Pons (tissue), 1 donor: ENCODE measurements around the gene ENPP6.
A peak's percentile ranks its signal among the peaks of the same experiment; 100 is the strongest.
"Not testable (repeated sequence)": the region's sequence is repeated elsewhere in the genome, so short reads cannot be mapped to it uniquely, and the experiment has no call there.

Experiments used
- DNase-seq: peaks from one replicate; pipeline ENCODE4 v3.0.0-alpha.2; 2016; ENCODE audit warnings: low spot score

Gene ENPP6

DNA sequence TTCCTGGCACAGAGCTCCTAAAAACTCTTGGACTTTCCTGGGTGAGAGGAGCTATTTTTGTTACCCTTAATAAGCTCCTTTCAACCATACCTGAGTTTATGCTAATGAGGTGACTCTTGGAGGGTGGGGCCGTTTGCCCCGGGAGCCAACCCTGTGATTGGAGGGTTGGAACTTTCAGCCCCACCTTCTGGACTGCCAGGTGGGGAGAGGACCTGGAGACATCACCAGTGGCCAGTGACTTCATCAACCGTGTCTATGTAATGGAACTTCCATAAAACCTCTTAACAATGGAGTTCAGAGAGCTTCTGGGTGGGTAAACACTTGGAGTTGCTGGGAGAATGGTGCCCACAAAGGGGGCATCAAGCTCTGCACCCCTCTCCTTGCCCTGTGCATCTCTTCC, 17.9 kb upstream of the ENPP6 start:
- no peak for DNase-seq

DNA sequence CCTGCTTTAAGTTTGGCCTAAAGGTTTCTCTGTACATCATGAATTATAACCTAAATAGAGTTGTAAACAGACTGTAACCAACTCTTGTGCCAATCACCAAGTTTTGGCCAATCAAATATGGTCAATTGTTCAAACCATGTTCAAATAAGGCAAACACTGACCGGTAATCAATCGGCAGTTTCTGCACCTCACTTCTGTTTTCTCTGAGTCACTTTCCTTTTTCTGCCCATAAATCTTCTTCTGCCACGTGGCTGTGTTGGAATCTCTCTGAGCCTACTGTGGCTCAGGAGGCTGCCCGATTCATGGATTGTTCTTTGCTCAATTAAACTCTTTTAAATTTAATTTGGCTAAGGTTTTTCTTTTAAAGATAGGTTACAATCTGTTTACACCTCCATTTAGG, 16.5 kb upstream of the ENPP6 start:
- no peak for DNase-seq

DNA sequence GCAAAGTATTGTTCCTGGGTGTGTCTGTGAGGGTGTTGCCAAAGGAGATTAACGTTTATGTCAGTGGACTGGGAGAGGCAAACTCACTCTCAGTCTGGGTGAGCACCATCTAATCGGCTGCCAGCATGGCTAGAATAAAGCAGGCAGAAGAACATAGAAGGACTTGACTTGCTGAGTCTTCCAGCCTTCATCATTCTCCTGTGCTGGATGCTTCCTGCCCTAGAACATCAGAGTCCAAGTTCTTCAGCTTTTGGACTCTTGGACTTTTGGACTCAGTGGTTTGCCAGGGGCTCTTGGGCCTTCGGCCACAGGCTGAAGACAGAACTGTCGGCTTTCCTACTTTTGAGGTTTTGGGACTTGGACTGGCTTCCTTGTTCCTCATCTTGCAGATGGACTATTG, 15.3 kb upstream of the ENPP6 start:
- no peak for DNase-seq

DNA sequence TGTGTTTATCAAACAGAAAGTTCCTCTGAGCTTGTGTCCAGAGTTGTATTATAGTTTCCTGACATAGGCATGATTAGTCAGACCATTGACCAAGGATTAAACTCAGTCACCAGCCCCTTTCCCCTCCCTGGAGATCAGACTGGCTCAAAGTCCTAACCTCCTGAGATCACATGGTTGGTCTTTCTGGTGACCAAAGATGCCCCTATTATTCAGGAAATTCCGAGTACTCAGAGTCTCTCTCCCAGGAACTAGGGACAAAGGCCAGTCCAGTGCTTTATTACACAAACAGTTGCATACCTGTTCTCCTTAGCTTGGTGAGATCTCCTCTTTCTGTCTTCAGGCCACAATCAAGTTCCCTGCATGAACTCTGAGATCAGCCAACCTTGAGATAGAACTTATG, 14.5 kb upstream of the ENPP6 start:
- no peak for DNase-seq

DNA sequence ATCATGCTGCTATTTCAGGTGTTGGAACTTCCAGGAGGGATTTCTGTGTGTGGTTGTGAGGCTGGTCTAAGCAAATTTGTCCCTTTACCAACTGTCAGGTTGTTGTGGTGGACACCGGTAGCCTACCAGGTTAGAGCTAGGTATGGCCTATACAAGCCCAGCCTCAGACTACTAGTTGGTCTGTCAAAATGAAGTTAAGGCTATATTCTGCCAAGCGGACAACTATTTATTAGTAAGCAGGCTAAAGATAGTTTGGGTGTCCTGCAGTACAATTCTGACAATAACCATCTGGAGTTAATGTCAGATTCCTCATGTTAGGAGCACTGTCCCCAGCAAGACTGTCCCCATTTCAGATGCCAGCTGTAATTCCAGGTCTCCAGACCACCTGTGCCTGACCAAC, 13.9 kb upstream of the ENPP6 start:
- no peak for DNase-seq

DNA sequence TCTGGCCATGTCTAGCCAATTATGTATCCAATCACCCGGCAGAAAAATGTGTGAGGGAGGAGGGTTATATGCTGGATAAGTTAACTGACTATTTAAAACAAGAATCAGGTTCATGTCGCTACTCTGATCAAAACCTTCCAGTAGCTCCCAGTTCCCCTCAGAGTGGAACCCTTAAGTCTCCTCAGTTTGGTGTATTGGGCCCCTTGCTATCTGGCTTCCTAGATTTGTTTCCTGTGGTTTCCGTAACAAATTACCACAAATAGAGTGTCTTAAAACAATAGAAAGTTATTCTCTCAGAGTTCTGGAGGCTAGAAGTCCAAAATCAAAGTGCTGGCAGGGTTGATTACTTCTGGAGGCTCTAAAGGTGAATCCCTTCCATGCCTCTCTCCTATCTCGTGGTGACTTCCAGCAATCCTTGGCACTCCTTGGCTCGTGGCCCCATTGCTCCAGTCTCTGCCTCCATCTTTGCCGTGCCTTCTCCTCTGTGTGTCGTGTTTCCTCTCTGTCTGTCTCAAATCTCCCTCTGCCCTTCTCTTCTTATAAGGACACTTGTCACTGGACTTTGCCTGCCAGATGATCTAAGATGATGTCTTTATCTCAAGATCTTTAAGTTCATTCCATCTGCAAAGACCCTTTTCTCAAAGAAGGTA, 10.5 kb upstream of the ENPP6 start:
- no peak for DNase-seq

DNA sequence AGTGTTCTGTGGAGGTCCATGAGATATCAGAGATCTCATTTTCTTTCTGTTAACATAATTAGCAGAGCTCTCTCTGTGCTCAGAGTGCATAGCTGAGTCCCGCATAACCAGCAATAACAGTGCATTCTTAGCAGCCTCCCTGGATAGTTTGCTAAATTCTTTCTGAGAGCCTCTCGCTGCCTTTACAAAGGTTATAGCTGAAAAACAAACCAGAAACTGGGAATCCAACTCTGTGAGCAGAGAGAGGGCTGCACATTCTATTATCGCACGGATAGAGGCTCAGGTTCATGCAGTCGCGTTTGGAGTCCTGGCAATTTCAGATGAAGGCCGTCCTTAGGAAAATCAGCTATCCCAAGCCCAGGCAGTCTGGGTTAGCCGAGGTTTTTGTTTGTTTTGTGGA, 1.2 kb downstream of the ENPP6 start:
- peak; percentile 40 for DNase-seq

DNA sequence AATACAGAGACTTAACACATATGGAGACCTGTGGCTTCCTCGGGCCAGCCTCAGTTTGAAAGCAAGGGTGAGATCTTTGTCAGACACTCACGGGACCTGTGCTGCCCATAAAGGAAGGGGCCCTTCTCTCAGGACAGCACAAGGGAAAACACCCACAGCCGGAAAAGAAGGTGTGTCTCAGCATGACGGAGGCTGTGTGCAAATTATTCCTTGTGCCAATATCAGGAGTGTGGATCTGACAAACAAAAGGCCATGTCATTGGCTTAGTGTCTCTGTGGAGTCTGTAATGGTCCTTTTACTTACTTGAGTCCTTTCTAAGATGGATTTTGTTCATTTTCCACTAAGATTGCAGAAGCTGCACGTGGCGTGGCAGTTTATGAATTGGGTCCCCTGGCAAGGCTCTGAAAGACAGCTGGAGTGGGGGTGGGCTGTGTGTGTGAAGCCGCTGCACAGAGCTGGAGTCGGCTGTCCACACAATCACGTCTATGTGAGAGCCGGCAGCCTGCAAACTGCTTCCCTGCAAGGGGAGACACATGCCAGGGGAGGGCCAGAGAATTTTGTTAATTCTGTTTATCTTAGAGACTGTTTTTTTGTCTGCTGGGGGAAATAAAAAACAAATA, 1.9 kb downstream of the ENPP6 start:
- peak; percentile 76 for DNase-seq

DNA sequence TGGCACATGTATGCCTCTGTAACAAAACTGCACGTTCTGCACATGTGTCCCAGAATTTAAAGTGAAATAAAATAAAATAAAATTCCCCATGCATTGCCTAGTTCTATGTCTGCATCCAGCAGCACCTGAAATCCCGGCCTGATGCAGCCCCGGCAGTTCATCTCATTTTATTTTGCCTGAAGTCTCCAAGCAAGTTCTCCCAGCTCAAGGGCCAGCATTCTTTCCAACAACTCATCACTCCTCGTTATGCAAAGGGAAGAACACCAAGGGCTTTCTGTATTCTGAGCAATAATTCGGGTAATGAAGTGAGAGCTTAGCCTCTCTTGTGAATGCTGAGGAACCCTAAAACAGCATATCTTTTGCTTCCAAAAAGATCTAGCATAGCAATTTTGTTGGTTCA, 2.7 kb downstream of the ENPP6 start:
- no peak for DNase-seq

DNA sequence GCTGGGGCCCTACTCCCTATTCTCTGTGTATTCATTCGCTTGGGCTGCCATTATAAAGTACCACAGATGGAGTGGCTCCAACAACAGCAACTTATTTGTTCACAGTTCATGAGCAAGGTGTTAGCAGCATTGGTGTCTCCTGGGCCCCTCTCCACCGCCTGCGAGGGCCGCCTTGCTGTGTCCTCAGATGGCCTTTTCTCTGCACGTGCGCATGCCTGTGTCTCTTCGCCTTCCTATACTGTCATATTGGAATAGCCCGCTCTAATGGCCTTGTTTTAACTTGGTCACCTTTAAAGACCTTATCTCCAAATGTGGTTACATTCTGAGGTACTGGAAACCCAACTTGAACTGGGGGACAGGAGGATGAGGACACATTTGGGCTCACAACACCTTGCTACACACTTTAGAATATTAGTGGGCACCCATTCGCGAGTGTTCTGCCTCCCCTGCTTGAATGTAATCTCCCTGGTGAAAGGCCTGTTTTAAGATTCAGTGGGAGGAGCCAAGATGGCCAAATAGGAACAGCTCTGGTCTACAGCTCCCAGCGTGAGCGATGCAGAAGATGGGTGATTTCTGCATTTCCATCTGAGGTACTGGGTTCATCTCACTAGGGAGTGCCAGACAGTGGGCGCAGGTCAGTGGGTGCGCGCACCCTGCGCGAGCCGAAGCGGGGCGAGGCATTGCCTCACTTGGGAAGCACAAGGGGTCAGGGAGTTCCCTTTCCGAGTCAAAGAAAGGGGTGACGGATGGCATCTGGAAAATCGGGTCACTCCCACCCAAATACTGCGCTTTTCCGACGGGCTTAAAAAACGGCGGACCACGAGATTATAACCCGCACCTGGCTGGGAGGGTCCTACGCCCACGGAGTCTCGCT, 9.7 kb downstream of the ENPP6 start:
- DNase-seq = not testable (repeated sequence)

DNA sequence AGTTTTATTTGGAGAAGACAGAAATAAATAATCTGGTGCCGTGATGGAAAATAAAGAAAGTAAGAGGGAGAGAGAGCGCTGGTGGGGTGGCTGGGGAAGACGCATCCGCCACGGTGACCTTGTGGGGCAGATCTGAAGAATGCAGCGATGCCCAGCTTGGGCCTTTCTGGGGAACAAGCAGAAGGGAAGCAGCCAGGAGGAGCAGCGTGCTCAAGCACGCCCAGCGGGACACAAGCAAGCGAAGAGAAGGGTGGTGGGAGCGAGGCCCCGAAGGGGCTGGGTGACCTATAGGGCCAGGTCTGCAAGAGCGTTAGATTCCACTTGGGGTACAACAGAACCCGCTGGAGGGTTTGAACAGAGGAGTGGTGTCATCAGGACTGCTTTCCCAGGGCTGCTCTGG, 12.4 kb downstream of the ENPP6 start:
- DNase-seq = no peak

DNA sequence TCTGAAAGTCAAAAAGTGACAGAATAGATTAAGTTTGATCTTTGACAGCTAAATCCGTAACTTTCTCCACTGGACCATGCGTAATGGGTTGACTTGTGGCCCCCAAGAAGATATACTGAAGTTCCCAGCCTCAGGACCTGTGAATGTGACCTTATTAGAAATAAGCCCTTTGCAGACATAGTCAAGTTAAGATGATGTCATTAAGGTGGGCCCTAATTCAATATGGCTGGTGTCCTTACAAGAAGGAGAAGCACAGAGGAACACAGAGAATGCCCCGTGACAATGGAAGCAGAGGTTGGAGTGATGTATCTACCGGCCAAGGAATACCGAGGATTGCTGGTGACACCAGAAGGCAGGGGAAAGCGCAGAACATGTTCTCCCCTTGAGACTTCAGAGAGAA, 14.4 kb downstream of the ENPP6 start:
- no peak for DNase-seq

DNA sequence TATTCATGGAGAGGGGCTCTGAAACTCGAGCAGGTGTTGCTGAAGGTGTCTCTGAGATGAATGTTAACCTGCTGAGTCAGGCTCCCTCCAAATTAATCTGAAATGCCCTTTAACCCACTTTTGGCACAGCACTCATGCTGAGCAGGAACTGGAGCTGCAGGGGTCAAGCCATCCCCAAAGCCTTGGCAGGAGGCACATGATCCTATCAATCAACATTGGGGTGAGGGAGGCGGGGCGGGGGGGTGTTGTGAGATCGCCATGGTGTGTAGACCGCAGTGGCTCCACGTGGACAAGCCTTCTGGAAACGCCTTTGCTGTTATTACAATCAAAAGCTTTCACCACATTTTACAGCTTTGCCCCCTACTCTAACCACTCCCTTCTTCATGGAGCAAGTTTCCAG, 16.5 kb downstream of the ENPP6 start:
- DNase-seq = no peak

DNA sequence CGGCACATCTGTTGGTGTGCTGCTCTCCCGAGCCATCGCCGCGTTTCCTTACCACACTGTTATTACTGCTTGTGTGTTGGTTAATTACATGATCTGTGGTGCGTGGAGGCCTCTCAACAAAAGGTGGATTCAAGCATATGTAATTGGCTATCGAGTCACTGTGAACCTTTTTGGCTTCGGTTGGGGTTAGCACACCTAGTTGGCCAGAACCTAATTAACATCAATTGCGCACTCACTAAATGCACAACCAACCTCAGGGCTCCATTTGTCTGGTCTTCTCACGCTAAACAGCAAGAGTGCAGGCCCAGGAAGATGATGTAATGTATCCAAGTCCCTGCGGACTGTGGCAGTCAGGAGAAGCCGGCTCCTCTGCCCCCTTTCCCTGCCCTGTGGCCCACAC, 17.4 kb downstream of the ENPP6 start:
- no peak for DNase-seq

DNA sequence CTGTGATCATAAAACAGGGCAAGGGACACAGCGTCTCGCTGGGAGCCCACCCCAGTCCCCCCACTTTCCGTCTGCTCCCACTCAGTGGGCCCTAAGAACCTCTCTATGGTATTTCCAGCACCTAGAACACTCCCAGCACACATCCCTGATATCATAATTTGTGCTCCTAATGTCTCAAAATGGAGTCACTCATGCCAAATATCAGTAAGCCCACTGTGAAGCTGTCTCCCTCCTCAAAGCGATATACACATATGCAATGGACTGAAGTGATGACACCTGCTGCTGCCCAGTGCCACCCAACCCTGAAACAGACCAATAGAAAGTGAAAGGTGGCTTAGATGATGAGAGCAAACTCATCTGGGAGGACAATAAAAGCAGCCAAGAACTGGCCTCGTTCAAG, 17.9 kb downstream of the ENPP6 start:
- no peak for DNase-seq

DNA sequence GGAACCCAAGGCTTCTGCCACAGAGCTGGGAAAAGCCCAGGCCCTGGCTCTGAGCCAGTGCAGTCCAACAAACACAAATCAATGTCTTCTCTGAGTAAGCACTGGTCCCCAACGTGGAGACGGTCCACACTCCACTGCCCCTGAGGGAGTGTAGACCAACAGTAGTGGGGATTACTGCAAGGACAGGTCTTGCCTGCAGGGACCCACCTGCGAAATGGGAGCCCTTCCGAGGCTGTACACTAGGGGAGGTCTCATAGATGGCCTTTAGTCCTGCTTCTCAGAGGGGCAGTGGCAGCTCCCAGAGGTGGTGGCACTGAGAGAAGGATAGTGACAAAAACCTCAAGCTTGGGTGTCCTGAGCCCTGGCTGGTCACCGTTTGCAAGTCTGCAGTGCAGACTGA, 19.5 kb downstream of the ENPP6 start:
- DNase-seq = no peak

DNA sequence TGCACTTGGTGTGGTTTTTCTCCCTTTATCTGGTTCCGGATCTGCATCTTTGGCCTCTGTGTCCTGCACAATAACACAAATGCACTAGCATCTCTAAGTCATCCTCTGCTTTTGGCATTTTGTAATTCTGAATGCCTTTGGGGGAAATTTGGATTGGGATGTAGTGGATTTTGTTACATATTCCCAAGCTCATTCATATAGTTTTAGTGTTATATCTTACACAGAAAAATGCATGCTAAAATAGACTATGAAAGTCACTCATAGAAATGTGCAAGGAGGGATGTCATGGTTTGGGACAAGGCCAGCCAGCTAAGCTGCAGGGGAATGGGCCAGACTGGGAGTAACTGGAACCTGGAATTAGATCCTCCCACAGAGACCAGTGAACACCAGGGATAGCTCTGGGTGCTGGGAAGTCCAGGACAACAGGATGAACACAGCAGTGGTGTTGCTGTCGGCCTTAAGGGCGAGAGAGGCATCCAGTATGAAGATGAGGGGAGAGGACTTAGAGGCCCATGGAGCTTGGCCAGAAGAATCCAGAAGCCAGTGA, 20.1 kb downstream of the ENPP6 start:
- DNase-seq = no peak

DNA sequence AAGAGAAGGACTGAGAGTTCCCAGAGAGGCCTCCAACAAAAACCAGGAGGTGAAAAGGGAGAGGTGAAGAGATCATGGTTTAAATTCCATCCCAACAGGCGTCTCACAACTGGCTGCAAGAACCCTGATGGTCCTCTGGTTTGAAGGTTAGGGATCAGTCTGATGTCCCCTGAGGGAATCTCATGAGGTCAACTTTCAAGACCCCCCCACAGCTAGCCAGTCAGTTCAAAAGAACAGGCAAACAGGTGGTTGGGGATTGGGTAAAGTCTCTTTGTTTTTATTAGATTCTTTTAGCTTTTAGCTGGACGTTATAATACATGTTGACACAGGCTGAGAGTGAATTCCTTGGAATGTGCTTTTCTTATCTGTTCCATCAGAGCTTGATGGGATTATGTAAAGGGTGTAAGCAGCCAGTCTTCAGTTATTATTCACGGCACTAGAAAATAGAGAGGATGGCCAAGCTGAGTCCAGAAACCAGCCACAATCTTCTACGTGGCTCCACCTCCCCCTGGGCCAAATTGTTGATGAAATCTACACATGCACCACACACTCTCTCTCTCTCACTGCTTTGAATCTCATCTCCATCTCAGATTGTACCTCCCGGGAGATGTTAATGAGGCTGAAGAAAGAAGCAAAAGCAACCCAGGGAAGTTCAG, 20.8 kb downstream of the ENPP6 start:
- DNase-seq = no peak

DNA sequence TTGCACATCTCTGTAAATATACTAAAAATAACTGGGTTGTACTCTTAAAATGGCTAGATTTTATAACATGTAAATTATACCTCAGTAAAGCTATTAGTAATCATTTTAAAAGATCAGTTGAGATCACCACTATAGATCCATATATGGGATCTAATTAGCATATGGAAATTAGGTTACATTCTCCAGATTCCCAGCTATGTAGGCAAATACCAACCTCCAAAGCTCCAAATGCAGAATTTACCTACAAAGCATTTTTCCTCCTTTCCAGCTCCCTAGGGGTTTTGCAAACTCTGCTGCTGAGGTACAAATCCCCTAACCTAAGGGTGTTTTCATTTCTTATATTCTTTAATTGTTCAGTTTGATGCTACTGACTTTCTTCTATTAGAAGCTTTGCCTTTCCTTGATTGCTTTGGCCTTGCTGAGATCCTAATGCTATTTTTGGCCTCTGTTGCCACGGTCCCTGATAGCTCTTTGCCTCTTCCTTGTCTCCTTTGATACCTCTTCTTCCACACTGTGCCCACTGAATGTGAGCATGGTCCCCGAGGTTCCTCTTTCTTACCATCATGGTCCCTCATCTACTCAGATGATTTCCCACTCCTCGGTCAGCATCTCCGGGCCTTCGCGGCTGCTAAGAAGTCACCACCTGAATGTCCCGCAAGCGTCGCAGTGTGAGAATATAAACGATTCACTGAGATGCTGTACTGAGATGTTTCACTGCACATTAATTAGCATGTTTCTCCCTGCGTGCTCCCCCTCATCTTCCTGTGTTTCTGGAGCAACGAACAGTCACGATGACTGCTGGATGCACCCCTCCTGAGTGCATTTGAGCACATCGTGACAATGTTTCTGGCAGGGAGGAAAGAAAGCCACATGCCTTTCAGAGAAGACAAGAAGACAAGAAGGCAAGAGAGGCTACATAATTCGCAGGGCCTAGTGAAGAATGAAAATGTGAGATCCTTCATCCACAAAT, 23.8 kb downstream of the ENPP6 start:
- no peak for DNase-seq

DNA sequence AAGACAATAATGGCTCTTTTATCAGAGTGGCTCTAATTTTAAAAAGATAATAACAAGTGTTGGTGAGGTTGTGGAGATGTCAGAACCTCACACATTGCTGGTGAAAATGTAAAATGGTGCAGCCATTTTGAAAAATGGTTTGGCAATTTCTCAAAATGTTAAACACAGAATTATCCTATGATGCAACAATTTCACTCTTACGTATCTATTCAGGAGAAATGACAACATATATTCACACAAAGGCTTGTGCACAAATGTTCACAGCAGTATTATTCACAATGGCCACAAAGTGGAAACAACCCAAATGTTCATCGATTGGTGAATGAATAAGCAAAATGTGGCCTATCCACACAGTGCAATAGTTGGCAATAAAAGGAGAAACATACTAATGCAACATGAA, 24.7 kb downstream of the ENPP6 start:
- no peak for DNase-seq

DNA sequence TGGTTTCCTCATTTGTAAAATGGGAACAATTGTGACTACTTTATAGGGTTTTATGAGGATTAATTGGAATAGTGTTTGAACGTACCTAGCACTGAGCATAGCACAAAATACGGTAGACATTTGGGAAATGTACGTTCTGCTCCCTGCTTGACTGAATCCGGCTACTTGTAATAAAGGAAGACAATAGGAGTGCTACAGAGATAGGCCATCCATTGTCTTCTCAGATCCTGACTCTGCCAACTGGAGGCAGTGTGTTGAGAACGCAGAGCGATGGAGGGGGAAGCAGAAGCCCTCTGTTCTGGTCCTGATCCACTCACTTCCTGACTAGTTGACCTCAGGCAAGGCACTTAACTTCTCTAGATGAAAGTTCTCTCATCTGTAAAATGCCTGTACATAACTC, 26.4 kb downstream of the ENPP6 start:
- DNase-seq = peak; percentile 90
